ENCODE results near the gene LETM1.

DNA sequence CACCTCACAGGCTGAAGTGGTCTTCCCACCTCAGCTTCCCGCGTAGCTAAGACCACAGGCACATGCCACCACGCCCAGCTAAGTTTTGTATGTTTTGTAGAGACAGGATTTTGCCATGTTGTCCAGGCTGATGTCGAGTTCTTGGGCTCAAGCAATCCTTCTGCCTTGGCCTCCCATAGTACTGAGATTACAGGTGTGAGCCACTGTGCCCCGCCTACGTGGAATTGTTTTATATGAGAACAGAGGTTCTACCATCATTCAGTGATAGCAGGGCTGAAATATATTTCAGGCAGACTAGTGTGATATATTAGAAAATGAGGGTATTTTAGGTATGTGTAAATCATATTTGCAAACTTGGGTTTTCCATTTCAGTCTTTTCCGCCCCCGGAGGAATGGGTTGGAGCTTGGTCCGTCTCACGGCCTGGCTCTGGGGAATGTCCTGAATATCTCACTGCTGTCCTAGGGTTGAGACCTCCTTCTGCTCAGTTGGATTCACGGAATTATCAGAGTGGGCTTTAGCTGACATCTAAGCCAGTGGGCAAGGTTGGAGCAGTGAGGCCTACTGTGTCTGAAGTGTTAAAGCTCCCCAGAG lies 35.1 kb upstream of the LETM1 start:
- TF ChIP-seq, protein P1, sequence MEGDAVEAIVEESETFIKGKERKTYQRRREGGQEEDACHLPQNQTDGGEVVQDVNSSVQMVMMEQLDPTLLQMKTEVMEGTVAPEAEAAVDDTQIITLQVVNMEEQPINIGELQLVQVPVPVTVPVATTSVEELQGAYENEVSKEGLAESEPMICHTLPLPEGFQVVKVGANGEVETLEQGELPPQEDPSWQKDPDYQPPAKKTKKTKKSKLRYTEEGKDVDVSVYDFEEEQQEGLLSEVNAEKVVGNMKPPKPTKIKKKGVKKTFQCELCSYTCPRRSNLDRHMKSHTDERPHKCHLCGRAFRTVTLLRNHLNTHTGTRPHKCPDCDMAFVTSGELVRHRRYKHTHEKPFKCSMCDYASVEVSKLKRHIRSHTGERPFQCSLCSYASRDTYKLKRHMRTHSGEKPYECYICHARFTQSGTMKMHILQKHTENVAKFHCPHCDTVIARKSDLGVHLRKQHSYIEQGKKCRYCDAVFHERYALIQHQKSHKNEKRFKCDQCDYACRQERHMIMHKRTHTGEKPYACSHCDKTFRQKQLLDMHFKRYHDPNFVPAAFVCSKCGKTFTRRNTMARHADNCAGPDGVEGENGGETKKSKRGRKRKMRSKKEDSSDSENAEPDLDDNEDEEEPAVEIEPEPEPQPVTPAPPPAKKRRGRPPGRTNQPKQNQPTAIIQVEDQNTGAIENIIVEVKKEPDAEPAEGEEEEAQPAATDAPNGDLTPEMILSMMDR (IDR thresholded peaks at IDR 0.05): no peak
- TF ChIP-seq EZH2 (IDR thresholded peaks at IDR 0.05) (no peak), EZH2phosphoT487 (IDR thresholded peaks at IDR 0.05) (no peak)

All from neural progenitor cell (in vitro differentiated cells).